HG02973 (cell line): Measurements from ENCODE around the gene SLC22A15.
"Not testable (repeated sequence)": the region's sequence is repeated elsewhere in the genome, so short reads cannot be mapped to it uniquely, and the experiment has no call there.

Experiments used
- ATAC-seq: cut with Tn5 transposase; IDR thresholded peaks from one replicate; pipeline ENCODE4 v1.9.1; 2021; ENCODE audit warnings: moderate library complexity; ENCODE audit not compliant: unreplicated experiment

The SLC22A15 gene

DNA sequence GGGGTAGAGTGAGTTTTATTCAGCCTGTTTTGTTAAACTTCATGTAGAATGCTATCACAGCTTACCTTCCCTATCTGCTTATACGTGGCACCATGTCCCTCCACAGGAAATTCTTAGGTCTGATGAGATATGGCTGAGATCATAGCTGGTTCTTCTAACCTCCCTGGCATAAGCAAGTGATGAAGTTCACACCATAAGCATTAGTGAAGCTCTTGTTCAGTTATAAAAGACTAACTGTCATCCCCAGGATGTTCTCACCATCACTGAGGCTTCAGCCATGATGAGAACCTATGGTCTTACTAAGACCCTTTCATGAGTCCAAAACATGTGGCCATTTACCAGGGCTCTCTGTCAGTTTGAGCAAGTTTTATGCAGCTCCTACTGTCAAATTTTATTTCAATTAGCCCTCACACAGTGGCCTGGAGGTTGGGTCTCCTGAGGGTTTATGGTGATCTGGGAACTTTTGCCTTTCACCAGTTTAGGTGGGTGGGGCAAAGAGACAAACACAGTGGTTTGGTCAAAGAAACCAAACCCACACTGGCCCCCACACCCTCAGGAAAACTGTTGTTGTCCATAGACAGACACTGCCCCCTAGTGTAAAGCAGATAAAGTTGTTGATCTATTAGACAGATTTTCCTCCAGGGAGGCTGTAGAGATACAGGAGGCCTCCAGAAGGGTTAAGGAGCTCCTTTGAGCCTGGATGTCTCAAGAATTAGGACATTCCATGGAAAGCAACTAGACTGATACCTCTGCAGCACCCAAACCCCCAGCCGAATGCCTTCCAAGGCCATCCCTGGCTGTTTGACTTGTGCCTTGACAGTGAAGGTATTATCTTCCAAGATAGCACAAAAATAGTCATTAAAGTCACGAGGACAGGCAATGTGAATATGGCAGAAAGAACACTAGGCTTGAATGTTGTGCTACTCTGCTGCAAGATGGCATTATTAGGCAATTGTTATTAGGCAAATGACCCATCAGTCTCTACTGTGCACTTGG lies 5.0 kb downstream of the SLC22A15 start:
- ATAC-seq, result no peak

DNA sequence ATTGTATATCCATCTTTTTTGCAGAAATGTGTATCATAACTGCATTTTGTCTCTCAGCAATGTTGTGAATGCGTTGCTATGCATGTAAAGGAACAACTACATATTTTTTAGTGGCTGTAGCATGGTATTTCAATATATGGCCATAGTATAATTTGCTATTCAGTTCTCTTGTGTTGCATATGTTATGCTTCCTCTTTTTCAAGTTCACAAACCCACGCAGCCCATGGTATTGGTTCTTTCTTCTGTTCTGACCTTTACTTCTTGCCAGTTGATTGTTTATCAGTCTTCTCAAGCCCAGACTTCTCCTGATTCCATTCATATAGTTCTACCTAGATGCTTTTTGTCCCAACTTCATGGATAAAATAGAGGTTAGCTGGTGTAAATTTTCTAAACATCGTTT lies 6.1 kb downstream of the SLC22A15 start:
- no peak for ATAC-seq

DNA sequence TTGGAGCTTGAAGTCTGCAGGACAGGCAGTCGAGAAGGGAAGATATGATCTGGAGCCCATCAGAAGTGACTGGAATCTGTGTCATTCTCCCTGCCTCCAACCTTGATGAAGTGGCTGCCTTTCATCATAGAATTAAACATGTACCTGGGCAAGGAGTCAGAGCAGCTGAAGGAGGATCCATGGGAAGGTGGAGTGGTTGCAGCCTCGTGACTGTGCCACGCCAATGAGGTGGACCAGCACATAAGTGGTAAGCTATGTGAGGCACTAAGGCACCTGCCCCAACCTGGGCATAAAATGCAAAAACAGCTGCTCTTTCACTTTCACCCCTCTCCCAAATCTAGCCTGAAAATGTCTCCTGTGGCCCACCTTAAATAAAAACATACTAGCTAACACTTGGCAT lies 7.3 kb downstream of the SLC22A15 start:
- no peak for ATAC-seq

- no peak for ATAC-seq
Measured at GRCh38 chr1:115987623-115988022, 11.3 kb downstream of the SLC22A15 start.

- ATAC-seq, result no peak
Measured at GRCh38 chr1:115988953-115989352, 12.6 kb downstream of the SLC22A15 start.

DNA sequence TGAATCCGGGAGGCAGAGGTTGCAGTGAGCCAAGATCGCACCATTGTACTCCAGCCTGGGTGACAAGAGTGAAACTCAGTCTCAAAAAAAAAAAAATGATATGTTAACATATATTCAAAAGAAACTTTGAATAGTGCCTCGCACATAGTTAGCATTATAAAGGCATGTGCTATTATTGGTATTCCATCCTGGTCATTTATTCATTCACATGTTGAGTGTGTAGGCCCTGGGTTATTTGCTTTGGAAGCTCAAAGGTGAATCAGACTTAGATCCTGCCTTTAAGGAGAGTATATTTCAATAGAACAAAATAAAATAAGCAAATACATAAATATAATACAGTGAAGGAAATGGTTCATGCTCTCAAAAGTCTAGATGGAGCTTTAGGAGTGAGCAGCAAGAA lies 13.4 kb downstream of the SLC22A15 start:
- no peak for ATAC-seq

DNA sequence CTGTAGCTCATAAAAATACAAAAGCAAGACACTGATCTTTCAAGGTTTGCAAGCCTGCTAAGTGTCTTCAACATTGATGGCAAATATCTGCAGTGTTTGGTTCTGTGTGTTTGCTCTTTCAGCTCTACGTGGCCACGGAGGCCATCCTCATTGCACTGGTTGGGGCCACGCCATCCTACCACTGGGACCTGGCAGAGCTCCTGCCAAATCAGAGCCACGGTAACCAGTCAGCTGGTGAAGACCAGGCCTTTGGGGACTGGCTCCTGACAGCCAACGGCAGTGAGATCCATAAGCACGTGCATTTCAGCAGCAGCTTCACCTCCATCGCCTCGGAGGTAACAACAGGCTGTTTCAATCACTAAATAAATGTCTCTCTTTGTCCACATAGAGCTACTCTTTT lies 15.6 kb downstream of the SLC22A15 start:
- no peak for ATAC-seq

DNA sequence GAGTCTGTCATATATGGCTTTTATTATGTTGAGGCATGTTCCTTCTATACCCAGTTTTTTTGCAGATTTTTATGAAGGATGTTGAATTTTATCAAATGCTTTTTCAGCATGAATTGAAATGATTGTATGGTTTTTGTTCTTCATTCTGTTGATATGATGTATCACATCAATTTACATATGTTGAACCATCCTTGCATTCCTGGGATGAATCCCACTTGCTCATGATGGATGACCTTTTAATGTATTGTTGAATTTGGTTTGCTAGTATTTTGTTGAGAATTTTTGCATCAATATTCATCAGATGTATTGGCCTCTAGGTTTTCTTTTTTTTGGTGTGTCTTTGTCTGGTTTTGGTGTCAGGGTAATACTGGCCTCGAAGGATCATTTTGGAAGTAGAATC lies 21.6 kb downstream of the SLC22A15 start:
- ATAC-seq, result not testable (repeated sequence)

- no peak for ATAC-seq
Measured at GRCh38 chr1:116001739-116002487, 25.6 kb downstream of the SLC22A15 start.

- ATAC-seq, result no peak
Measured at GRCh38 chr1:116002781-116003420, 26.6 kb downstream of the SLC22A15 start.

GRCh38 chr1:116003823-116004222 lies 27.5 kb downstream of the SLC22A15 start:
- no peak for ATAC-seq

GRCh38 chr1:116006486-116006964 lies 30.2 kb downstream of the SLC22A15 start:
- peak; percentile 95 for ATAC-seq

GRCh38 chr1:116008656-116009390 lies 32.5 kb downstream of the SLC22A15 start:
- ATAC-seq, result no peak

- no peak for ATAC-seq
Measured at GRCh38 chr1:116012716-116013115, 36.4 kb downstream of the SLC22A15 start.

GRCh38 chr1:116015679-116016078 lies 39.4 kb downstream of the SLC22A15 start:
- no peak for ATAC-seq

GRCh38 chr1:116018007-116018406 lies 41.7 kb downstream of the SLC22A15 start:
- ATAC-seq, result no peak

DNA sequence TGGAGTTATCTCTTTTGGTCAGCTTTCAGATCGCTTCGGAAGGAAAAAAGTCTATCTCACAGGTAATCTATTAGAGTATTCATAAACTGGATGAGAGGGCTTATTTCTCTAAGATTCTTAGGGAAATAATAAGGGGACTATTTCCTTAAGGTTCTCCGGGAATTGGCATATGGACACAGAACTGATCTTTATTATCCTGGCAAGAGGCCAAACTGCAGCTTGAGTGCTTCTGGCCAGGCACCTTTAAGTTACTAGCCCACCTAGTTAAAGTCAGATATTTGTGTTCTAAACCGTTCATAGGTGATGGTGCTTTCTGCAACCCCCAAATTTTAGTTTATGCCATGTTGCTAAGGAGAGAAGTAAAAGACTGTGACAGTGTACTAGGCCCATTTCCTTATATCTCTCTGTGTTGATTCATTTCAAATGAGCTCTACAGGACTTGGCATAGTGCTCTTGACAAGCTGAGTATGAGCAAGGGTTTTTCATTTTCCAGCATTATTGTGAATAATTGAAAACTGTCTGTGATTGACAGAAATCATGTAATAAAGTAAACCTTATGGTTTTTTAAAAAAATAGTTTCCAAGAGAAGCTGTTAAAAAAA lies 43.4 kb downstream of the SLC22A15 start:
- ATAC-seq, result no peak

DNA sequence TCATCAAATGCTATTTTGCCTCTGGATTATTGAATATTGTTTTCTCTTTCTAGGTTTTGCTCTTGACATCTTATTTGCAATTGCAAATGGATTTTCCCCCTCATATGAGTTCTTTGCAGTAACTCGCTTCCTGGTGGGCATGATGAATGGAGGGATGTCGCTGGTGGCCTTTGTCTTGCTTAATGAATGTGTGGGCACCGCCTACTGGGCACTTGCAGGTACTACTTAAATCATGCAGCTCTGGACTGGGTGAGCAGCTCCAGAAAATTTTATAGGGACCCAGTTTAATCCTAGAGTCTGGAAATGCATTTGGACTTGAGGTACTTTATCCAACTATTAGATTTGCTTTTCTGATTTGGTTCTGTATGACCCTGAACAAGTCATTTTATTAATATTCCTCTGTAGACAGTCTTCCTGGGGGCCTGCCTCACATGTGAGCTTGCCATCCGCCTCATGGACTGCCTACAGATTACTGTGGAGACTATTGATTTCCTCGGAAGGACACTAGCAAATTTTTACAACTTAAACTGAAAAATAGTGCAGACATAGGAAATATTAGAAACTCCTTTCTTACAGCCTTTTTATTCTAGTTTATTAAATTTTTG lies 44.5 kb downstream of the SLC22A15 start:
- ATAC-seq, result peak; percentile 84

DNA sequence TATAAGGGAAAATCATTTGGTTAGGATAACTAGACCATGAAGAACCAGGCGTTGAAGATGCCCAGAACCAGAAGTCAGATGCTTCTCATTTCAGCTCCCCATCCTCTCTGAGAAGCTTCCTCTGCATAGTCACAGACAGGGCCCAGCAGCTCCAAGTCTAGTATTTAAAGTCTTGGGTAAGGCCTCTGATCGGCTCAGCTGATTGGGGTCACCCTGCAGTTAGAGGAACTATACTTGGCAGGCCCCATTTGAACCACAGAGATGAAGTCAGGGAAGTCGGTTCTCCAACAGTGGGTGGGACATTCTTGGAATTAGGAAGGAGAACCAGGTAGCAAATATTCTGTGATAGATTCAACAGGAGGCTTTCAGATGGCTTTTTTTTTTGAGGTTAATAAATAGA lies 48.3 kb downstream of the SLC22A15 start:
- ATAC-seq, result no peak

DNA sequence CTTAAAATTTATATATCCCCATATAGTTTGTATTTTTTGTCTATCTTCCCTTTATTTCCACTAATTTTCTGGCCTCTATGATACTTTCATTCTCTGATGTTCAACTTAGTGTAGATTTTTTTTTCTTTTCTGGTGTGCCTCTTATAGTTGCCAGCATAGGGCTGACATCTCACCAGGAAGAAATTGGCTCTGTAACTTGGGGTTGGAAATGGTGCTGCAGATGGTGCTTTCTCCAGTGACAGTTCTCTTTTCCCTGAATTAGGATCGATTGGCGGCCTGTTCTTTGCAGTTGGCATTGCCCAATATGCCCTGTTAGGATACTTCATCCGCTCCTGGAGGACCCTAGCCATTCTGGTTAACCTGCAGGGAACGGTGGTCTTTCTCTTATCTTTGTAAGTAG lies 50.3 kb downstream of the SLC22A15 start:
- ATAC-seq, result no peak
